ENCODE measurements around the gene CFAP100.

- no peak for TF ChIP-seq CTCF (IDR thresholded peaks at IDR 0.05)
- no peak for TF ChIP-seq POLR2A (IDR thresholded peaks at IDR 0.05)
These were observed 45.4 kb downstream of the CFAP100 start for GRCh38 chr3:126439968-126440708.

All from adrenal gland (tissue), 5 donors.